Fibroblast of lung (primary cell): ENCODE data around the gene STPG3.

ENCODE experiments used
- EZH2 ChIP-seq: IDR thresholded peaks from 2 replicates; pipeline ENCODE4 v1.5.1; 2012; ENCODE audit warnings: low read length, control low read depth, mild to moderate bottlenecking; ENCODE audit errors: missing control alignments
- TF ChIP-seq, protein P1 (sequence below), 2 donors: IDR thresholded peaks in 1 of 2; conservative IDR thresholded peaks in 1 of 2; 1 replicate in 1 of 2; 2 replicates in 1 of 2; pipeline ENCODE4 v1.5.1; 2011 to 2012; ENCODE audit warnings: low read length in 2 of 2, control low read depth in 1 of 2, inconsistent platforms in 1 of 2, low read depth in 1 of 2, mild to moderate bottlenecking in 1 of 2

DNA sequence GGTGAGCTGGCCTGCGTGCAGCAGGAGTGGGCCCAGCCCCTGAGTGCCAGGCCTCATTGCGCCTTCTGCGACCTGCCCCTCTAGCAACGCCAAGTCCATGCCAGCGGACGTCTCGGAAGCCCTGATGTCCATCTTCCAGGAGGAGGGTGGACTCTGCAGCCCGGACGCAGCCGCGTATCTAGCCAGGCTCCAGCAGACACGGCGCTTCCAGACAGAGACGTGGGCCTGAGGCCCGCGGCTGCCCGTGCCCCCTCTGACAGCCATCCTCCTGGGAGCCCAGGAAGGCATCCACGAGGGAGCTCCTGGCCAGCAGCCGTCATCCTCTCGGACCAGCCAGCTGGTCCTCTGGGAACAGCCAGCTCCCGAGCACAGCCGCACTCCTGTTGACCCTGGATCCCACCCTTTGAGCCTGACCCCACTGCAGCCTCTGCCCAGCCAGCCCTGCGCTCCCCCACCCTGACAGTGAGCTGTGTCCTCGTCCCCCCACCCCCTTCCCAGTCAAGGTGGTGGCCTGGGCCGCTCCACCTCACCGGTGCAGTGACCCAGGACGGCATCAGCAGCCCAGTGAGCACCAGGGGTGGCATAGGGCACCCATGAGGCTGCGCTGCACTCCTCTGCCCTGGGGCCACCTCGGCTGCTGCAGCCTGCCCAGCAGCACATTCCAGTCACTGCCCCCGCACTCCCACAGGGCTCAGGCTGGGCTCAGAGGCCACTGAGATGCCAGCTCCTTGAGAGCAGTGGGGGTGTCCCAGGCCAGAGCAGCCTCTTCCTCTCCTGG lies 34.7 kb upstream of the STPG3 start:
- TF ChIP-seq, protein P1, sequence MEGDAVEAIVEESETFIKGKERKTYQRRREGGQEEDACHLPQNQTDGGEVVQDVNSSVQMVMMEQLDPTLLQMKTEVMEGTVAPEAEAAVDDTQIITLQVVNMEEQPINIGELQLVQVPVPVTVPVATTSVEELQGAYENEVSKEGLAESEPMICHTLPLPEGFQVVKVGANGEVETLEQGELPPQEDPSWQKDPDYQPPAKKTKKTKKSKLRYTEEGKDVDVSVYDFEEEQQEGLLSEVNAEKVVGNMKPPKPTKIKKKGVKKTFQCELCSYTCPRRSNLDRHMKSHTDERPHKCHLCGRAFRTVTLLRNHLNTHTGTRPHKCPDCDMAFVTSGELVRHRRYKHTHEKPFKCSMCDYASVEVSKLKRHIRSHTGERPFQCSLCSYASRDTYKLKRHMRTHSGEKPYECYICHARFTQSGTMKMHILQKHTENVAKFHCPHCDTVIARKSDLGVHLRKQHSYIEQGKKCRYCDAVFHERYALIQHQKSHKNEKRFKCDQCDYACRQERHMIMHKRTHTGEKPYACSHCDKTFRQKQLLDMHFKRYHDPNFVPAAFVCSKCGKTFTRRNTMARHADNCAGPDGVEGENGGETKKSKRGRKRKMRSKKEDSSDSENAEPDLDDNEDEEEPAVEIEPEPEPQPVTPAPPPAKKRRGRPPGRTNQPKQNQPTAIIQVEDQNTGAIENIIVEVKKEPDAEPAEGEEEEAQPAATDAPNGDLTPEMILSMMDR (conservative IDR thresholded peaks at IDR 0.05 in 1 of 2, IDR thresholded peaks at IDR 0.05 in 1 of 2; ENCODE audit: low read depth in 1 of 2, low read length in 2 of 2): no peak
- no peak for TF ChIP-seq EZH2
